HG03045 (cell line): Measurements from ENCODE around the gene CD300LD.

Experiments used
- ATAC-seq: cut with Tn5 transposase; IDR thresholded peaks from one replicate; pipeline ENCODE4 v1.9.1; 2021; ENCODE audit warnings: mild to moderate bottlenecking, moderate library complexity; ENCODE audit not compliant: unreplicated experiment

Gene CD300LD

GRCh38 chr17:74607221-74607620 lies 15.1 kb upstream of the CD300LD start:
- no peak for ATAC-seq

DNA sequence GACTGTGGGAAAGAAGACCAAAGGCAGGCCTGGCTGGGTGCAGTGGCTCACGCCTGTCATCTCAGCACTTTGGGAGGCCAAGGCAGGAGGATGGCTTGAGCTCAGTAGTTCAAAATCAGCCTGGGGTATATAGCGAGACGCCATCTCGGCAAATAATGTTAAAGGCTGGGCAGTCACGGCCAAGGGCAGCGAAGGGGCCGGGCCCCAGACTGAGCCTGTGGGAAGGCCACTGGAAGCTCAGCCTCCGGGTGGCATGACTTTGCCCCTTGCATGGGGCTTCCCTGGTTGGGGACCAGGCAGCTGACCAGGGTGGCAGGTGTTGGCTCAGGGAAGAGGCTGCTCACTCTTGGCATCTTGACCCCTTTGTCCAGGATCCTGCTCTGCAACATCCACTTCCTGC lies 14.0 kb upstream of the CD300LD start:
- no peak for ATAC-seq

- no peak for ATAC-seq
Measured at GRCh38 chr17:74605361-74605760, 13.3 kb upstream of the CD300LD start.

DNA sequence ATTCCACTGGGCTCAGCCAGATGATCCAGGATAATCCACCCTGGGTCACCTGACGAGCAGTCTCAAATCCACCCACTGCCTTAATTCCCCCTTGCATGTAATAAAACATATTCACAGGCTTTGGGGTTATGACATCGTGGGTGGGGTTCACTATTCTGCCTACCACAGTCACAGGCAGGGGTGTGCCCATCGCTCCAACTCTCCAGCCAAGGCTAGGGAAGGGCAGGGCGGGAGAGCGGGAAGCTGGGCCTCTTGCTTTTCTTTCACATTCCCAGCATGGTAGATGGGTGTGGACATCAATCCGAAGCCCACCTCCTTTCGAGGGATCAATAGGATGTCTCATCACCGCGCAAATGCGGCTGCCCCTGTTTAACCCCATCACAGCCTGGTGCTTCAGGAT lies 12.7 kb upstream of the CD300LD start:
- ATAC-seq = no peak

- no peak for ATAC-seq
Measured at GRCh38 chr17:74604200-74604599, 12.1 kb upstream of the CD300LD start.

- no peak for ATAC-seq
Measured at GRCh38 chr17:74603746-74604145, 11.7 kb upstream of the CD300LD start.

DNA sequence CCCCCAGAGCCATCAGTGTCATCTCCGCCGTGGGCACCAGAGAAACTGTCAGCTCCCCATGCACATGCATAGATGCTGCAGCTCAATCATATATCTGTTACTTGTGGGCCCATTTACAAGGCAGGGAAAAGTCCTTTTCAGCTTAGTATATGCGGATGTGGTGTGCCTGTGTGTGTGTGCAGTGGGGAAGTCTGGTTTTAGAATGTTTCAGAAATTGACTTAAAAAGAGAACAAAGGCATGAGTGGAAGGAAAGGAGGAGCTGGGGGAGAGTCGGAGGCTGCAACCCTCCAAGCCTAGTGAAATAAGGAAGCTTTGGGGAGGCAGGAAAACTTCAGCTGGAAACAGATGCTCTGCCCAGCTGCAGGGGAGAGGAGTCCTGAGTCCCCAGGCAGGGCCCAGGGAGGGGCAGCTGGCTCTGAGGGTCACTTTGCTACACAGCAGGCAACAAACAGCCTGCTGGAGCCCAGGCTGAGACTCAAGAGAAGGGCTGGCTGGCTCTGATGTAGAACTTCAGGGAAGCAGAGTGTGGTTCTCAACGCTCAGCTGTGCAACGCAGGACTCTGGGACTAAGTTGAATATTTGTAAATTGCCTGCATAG lies 11.1 kb upstream of the CD300LD start:
- ATAC-seq = no peak

GRCh38 chr17:74601944-74602572 lies 10.0 kb upstream of the CD300LD start:
- ATAC-seq = no peak

DNA sequence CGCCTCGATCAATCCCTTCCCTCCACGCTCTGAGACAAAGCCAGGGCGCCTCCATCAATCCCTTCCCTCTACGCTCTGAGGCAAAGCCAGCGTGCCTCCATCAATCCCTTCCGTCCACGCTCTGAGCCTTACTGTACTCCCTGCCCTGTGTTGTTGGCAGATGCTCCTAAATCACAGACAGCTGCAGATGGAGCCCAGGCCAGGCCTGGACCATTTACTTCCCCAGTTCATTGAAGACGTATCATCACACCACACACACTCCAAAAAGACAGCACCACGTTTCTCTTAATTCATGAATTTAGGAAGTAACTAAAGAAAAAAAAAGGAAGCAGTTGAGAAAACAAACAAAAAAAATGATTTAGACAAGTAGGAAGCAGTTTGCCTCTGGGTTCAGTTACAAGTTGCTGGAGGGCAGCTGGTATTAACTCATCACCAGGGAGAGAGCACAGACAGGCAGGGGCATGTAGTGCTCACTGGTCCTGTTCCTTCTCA lies 7.4 kb upstream of the CD300LD start:
- ATAC-seq = no peak

- no peak for ATAC-seq
Measured at GRCh38 chr17:74599023-74599399, 6.9 kb upstream of the CD300LD start.

DNA sequence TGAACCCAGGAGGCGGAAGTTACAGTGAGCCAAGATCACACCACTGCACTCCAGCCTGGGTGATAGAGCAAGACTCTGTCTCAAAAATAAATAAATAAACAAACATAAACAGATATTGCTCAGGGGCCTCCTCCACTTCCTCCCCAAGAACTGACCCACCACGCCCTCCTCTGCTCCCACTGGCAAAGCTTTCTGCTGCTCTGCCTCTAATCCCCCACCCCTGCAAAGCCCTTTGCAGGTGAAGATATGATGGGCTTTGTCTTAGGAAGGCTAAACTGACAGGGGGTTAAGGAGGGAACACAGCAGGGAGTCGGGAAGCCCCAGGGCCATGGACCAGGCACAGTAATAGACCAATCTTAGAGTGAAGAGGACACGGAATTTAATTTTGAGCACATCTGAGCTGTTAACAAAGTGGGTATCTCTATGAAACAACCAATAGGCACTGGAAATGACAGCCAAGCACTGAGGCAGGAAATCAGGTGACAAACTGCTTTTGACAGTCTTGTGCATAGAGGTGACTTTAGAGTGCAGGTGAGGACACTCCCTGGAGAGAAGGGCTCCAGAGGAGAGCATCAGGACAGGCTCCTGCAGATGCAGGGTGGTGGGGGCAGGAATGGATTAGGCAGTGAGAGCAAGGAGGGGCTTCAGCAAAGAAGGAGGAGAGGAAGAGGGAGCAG lies 6.4 kb upstream of the CD300LD start:
- ATAC-seq = no peak

GRCh38 chr17:74597069-74597790 lies 5.1 kb upstream of the CD300LD start:
- no peak for ATAC-seq

DNA sequence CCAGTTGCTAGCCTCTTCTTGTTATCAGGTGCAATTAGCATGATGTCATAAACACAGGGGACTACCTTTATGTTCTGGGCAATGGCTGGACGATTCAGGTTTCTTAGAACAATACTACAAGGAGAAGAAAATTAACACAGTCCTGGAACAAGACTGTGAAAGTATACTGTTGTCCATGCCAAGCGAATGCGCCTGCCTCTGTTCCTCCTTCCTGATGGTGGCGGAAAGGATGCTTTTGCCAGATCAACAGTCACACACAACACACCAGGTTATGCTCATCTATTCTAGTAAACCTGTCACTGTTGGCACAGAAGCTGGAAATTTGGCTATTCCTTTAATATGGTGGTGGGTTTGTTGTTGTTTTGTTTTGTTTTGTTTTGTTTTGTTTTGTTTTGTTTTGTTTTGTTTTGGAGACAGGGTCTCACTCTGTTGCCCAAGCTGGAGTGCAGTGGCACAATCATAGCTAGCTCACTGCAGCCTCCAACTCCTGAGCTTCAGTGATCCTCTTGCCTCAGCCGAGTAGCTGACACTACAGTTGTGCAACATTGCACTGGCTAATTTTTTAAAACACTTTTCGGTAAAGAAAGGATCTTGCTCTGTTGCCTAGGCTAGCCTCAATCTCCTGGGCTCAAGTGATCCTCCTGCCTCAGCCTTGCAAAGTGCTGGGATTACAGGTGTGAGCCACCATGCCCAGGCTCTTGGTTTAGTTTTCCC lies 3.1 kb upstream of the CD300LD start:
- no peak for ATAC-seq

GRCh38 chr17:74591503-74591902 lies 580 bp downstream of the CD300LD start:
- ATAC-seq = no peak

- ATAC-seq = no peak
Measured at GRCh38 chr17:74585711-74586110, 6.4 kb downstream of the CD300LD start.

DNA sequence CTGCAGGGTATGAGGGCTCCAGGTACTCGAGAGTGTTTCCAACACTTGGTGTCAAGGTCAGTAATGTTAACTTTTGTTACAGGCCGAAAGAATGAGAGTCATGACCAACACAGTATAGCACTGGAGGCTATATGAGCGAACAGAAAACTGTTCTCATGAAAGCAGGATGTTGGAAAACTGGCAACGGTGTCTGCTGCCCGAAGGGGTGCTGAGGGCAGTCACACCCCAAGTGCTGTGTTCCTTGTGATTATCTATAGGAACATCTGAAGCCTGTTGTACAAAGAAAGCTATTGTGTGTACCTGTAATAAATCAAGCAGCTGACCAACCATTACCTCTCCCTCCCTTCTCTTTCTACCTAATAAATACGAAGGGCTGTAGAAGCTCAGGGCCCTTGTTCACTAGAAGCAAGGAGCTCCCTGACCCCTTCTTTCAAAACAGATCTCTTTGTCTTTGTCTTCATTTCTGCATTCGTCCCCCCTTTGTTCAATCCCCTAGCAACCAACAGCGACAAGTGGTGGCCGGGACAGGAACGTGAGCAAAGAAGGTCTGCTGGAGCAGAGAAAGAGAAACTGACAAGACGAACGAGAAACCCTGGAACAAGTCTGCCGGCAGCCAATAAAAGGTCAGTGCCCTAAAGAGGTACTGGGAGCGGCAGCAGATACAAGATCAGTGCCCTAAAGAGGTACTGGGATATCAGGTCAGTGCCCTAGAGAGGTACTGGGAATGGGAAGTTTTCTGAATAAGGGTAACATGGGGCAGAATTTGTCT lies 7.6 kb downstream of the CD300LD start:
- ATAC-seq = no peak

- no peak for ATAC-seq
Measured at GRCh38 chr17:74582633-74583032, 9.4 kb downstream of the CD300LD start.

- ATAC-seq = no peak
Measured at GRCh38 chr17:74579900-74580299, 12.2 kb downstream of the CD300LD start.

- no peak for ATAC-seq
Measured at GRCh38 chr17:74578979-74579378, 13.1 kb downstream of the CD300LD start.

DNA sequence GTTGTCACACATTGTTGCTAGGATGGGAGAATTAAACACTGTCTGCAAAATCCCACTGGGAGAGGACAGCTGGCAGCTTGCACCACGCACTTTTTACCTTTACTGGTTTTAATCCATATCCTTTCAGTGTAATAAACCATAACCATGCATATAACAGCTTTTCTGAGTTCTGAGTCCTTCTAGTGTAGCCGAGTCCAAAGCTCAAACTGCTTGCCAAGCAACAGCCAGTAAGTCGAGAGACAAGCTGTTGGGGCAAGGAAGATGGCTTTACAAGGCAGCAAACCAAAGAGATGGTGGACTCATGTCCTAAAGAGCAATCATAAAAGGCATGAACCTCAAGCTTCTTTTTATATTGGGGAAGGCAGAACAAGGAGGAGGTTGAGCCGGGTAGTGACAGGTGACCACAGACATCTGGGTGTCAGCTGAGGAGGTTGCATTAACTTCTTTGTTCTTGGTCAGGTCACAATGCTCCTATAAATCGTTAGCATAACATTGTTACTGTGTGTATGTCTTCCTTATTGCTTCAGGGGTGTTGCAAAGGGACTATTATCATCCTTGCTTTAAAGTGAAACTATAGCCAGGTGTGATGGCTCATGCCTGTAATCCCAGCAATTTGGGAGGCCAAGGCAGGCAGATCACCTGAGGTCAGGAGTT lies 17.5 kb downstream of the CD300LD start:
- no peak for ATAC-seq
